ENCODE measurements around the gene COMTD1. TPM values are rescaled to one million over a fixed set of nuclear protein-coding genes. Genes with fewer than 3 reads are reported as not detected.

COMTD1 gene
- 10.5 and 25.4 TPM in 2 replicates for total RNA-seq

GRCh38 chr10:75235375-75236177, at the start of gene COMTD1:
Gene COMTD1 (minus strand): TSS chr10:75235957. CDS start chr10:75235928, 29 bp downstream.

GRCh38 chr10:75210282-75211006, 25.3 kb downstream of the COMTD1 start, which contains the start of gene VDAC2:
Gene VDAC2 (plus strand): TSS chr10:75210796. CDS start chr10:75211159, 363 bp downstream.

Other genes starting within 250 kb of the COMTD1 start
- gene SAMD8, start 124.3 kb downstream of the COMTD1 start, total RNA-seq = 20.2 and 23.7 TPM in 2 replicates
- gene VDAC2, start 25.2 kb downstream of the COMTD1 start, total RNA-seq = 175 and 182 TPM in 2 replicates
- 8.1 and 12.4 TPM in 2 replicates for gene ZNF503, start 165.8 kb upstream of the COMTD1 start, total RNA-seq
- gene LRMDA, start 195.7 kb upstream of the COMTD1 start, total RNA-seq = not detected in 2 replicates

All from myometrial cell (primary cell).